Stimulated activated naive CD8-positive, alpha-beta T cell treated with anti-CD3 and anti-CD28 coated beads, Interleukin-15, amount 100 ng/mL, for 72 hours (primary cell): ENCODE results near the gene THAP11.

Experiments used
- ATAC-seq: fragments of 150-1000 bp; cut with Tn5 transposase; 2 replicates; pipeline ENCODE4 v1.10.0; 2021; ENCODE audit warnings: mild to moderate bottlenecking, moderate library complexity
- DNase-seq, 2 donors: peaks; one replicate each; pipeline ENCODE4 v3.0.0; 2021 to 2022
- H3K27ac Mint-ChIP-seq, 2 donors: one replicate each; pipeline ENCODE4 v1.8.0; 2022; ENCODE audit warnings: mild to moderate bottlenecking in 2 of 2, mixed read lengths in 2 of 2, moderate library complexity in 2 of 2
- H3K27me3 Mint-ChIP-seq: one replicate; pipeline ENCODE4 v1.8.0; 2022; ENCODE audit warnings: mixed read lengths
- H3K4me1 Mint-ChIP-seq: one replicate; pipeline ENCODE4 v1.8.0; 2022; ENCODE audit warnings: mild to moderate bottlenecking, mixed read lengths
- H3K4me3 Mint-ChIP-seq, 2 donors: one replicate each; pipeline ENCODE4 v1.8.0; 2022; ENCODE audit warnings: mild to moderate bottlenecking in 2 of 2, mixed read lengths in 2 of 2, moderate library complexity in 1 of 2
- H3K9me3 Mint-ChIP-seq, 2 donors: one replicate each; pipeline ENCODE4 v1.8.0; 2022; ENCODE audit warnings: mixed read lengths in 2 of 2

THAP11 gene

DNA sequence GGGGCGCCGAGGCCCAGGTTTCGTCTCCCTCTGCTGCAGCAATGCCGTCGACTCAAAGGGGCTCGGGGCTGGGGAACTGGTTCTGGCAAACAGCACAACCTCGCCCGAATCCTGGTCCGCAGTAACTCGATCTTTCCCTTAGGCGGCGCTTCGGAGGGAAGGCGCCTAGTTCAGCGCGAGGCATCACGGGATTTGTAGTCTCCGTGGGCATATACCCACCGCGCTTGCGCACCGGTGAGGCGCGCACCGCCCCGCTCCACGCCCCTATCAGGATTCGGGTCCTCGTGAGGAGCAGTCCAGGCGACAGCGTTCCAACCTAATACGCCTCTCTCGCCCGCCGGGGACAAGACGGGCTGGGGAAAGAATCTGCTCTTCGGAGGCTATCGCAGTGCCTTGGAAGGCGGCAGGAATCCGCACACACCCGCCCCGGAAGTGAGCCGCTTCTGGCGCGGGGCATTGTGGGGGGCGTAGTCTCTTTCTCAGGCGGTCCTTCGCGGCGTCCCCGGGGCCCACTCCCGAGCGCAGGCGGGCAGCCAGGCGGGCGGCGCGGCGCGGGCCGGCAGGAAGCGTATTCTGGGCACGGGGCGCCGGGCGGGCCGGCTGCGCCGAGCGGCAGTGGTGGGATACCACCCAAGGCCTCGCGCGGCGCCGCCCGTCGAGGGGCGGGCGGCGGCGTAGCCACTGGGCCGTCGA is at the start of gene THAP11:
Gene THAP11, plus strand, starts transcription at position 505 of the 693 bp plus-strand sequence. CDS start 235 bp downstream, outside the sequence.
- Mint-ChIP-seq H3K4me3 (peak within 1 kb of the TSS; percentile 93 to 99), H3K27me3 (no peaks in the 10 kb centered on the region), H3K4me1 (peaks cover 40% of the 10 kb centered on the region), H3K9me3 (no peaks in the 10 kb centered on the region), H3K27ac (peak within 1 kb of the TSS; percentile 98)
- ATAC-seq, result peak; percentile 66
- DNase-seq, result peak; percentile 96

DNA sequence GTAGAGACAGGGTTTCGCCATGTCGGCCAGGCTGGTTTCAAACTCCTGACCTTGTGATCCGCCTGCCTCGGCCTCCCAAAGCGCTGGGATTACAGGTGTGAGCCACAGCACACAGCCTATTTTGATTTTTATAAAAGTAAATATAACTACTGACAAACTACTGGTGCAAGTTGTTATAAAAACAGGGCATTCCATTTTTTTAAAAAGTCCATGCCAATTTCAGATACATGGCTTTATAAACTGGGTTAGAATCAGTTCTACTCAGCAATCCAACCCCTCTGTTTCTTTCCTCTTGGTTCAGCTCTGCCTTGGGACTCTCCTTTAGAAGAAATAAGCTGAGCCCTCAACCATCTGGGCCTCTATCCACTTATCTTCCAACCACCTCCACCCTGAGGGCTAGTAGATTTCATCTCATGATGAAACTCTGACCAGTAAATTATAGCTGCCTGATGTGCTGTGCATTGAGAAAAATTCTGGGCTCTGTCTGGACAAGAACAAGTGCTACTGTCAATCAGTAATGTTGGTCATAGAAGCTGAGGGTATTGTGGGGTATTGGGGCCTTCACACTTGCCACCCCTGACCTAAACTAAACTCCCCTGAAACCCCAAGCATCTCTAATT is 45.9 kb upstream of the THAP11 start:
- H3K4me3 Mint-ChIP-seq, result no peak overlapping the region
- no peaks in the 10 kb centered on the region for H3K27me3 Mint-ChIP-seq
- no peak for DNase-seq
- ATAC-seq, result no peak
- H3K27ac Mint-ChIP-seq, result peak overlapping the region in 1 of 2 donors; percentile 91
- H3K9me3 Mint-ChIP-seq, result no peaks in the 10 kb centered on the region
- peaks cover 43% of the 10 kb centered on the region for H3K4me1 Mint-ChIP-seq

DNA sequence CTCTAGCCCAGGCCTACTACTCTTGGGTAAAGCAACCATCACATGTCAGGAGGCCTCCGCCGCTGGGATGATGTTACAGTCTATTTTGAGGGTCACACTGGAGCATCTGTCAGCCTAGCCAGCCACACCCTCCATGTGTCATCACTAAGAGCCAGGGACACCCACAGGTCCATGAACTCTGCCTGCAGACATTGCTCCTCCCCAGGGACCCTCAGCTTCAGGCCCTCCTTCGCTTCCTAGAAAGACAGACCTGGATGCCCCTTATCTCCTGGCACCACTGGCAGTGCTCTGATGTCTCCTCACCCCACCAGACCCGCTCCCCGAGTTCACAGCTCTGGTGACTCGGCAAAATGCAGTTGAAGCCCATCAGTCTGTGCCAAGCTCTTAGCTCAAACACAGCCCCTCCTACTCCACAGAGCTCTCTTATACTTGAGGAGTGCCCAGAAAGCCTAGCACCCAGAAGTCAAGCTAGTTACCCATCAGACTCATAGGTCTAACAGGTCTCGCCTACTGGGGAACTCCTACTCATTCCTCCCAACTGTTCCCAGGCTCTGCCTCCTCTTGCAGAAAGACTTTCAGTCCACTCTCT is 41.7 kb upstream of the THAP11 start:
- Mint-ChIP-seq H3K4me1 (peaks cover 85% of the 10 kb centered on the region), H3K9me3 (no peaks in the 10 kb centered on the region)

DNA sequence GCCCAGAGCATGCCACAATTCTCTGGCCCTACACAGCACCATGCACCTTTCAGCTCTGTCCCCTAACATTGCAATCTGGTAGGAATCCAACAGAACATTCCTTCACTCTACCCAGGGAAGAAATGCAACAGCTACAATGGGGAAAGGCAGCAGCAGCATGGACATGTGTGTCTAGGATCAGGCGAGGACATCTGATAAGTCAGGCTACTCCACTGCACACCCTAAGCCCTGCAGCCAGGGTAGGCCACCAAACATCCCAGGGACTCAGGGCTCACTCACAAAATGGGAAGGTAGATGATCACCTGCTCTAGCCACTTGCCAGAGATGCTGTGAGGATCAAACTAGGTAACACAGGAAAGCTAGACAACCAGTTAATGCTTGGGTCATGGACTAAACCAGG is 40.9 kb upstream of the THAP11 start:
- Mint-ChIP-seq H3K4me1 (peaks cover 87% of the 10 kb centered on the region), H3K27me3 (no peaks in the 10 kb centered on the region), H3K9me3 (no peaks in the 10 kb centered on the region), H3K27ac (no peak overlapping the region), H3K4me3 (no peak overlapping the region)
- ATAC-seq, result no peak
- no peak for DNase-seq

More for the DNA sequence above, 41.7 kb upstream of the THAP11 start:
- H3K27ac Mint-ChIP-seq, result peak overlapping the region; percentile 15 to 84
- H3K27me3 Mint-ChIP-seq, result no peaks in the 10 kb centered on the region
- H3K4me3 Mint-ChIP-seq, result no peak overlapping the region
- no peak for DNase-seq
- no peak for ATAC-seq

DNA sequence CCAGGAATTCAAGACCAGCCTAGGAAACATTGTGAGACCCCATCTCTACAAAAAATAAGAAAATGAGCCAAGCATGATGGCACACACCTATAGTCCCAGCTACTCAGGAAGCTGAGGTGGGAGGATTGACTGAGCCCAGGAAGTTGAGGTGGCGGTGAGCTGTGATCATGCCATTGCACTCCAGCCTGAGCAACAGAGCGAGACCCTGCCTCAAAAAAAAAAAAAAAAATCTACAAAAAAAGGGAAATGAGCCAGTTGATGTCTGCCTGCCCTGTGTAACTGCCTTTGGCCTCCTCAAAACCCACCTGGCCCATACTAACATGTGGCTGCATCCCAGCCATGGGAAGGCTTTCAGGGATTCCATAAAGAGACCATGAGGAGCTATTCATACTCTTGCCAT is 40.2 kb upstream of the THAP11 start:
- DNase-seq (peak in 1 of 2 donors; percentile 26), ATAC-seq (no peak)
- Mint-ChIP-seq H3K4me1 (peaks cover 83% of the 10 kb centered on the region), H3K9me3 (no peaks in the 10 kb centered on the region), H3K27me3 (no peaks in the 10 kb centered on the region), H3K4me3 (peak overlapping the region in 1 of 2 donors; percentile 17), H3K27ac (peak overlapping the region in 1 of 2 donors; percentile 34)

DNA sequence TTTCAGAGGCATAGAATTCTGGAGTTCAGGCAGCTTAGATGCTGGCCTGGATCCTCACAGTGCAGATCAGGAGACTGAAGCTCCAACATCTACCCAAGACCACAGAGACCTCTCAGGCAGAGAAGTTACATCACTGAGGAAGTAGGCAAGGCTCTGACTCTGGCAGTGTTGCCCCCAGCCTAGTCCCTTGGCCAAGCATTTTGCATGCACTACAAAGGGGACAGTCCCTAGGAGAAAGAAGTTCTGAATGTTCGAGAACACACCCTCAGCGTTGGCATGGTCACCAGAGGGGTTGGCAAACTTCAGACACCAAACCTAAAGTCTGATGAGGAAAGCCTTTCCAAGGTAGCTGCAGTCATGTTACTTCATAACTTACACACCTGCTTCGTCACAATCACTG is 38.2 kb upstream of the THAP11 start:
- ATAC-seq, result peak; percentile 54
- peak overlapping the region; percentile 53 to 64 for H3K4me3 Mint-ChIP-seq

DNA sequence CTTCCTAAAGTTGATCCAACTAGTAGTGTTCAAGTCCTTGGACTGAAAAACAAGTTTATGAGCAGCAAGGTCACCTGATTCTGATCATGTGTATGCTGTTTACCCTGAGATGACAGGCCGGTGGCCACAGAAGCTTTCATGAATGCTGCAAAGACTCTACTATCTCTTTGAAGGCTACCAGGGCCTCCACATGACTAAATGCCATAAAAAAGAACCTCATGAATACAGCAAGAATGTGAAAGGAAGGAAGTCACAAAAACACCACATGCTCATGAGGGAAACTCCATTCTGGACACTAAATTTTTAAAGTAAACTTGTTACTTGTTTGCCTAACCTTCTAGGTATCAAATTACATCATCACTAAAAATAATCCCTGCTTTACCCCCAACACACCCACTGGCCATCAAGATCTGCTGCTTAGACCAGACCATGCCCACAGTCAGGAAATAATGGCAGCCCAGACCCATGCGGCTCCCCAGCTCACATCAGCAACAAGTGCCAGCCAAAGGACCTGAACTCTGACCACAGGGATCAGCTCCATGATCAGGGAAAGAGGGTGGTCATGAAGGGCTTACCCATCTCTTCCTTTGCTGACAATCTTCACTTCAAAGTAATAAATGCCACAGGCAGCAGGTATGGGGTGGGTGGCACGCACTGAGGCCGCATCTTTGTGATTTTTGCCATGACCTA is 37.1 kb upstream of the THAP11 start:
- Mint-ChIP-seq H3K27ac (peak overlapping the region; percentile 74 to 93), H3K4me1 (peaks cover 62% of the 10 kb centered on the region), H3K27me3 (no peaks in the 10 kb centered on the region), H3K9me3 (no peaks in the 10 kb centered on the region), H3K4me3 (peak overlapping the region; percentile 95 to 98)
- ATAC-seq (no peak), DNase-seq (peak in 1 of 2 donors; percentile 40)

More for the DNA sequence above, 38.2 kb upstream of the THAP11 start:
- H3K27ac Mint-ChIP-seq, result peak overlapping the region; percentile 67 to 95
- peaks cover 70% of the 10 kb centered on the region for H3K4me1 Mint-ChIP-seq
- no peaks in the 10 kb centered on the region for H3K27me3 Mint-ChIP-seq
- H3K9me3 Mint-ChIP-seq, result no peaks in the 10 kb centered on the region
- DNase-seq, result peak; percentile 24 to 72

DNA sequence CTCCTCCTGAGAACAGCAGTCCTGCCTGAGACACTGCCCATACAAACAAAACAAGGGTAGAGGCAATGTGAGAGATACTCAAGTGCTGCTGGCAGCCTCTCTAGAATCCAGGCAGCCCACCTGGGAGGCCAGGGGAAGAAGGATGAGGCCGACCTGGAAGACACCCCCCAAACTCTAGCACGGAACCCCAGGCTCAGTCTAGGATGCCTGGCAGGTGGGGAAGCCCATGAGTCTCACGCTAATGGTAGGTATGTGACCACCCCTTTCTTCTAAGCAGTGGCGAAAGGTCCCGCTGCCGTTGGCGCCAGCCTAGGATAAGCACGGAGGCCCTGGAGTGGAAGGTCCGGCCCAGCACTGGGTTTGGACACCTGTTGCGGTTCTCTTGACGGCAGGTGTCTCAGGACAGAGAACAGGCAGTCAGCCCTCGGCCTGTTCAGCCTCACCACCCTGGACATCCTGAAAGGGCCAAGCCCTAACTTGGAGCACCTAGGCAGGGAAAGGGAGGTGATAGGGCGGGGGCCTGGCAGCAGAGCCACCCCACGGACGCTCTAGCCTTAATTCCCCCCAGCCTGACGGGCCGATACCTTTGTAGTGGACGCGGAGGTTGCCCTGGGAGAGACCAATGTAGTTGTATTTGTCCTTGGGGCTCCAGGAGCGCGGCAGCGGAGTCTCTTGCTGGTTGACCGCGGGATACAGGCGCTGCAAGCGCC is 36.2 kb upstream of the THAP11 start:
- peak in 1 of 2 donors; percentile 25 for DNase-seq
- Mint-ChIP-seq H3K4me1 (peaks cover 53% of the 10 kb centered on the region), H3K27ac (peak overlapping the region; percentile 87 to 95), H3K9me3 (no peaks in the 10 kb centered on the region), H3K4me3 (peak overlapping the region; percentile 95 to 98), H3K27me3 (no peaks in the 10 kb centered on the region)
- no peak for ATAC-seq

DNA sequence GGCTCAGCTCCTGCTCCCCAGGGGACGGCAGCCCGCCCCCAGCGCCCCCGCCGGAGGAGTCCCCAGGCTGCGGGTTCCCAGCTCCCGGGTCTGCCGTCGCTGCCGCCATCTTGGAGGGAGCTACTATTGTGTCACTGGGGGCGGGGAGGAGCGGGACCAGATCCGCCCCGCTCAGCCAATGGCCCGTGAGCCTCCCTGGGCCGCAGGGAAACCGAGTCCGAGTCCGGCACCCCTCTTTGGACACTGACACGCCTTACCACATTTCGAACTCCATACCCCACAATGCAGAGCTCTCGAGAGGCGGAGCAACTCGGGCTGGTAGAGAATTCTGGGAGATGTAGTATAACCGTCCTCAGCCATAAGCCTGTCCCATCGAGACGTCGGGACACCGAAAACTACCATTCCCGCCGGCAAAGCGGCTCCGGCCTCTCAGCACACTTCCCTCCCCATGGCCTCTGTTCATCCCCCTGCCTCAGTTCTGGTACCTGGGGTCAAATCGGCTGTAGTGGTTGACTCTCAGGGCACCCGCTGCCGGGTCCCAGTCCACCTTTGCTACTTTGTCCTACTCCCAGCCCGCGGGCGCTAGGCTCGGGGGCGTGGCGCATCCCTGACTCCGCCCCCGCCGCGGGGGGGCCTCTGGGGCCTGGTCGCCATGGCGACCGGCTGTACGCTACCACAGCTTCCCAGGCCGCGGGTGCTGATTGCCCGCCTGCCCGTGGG is 35.5 kb upstream of the THAP11 start, which contains the start of the genes RANBP10 and TSNAXIP1:
Gene RANBP10, minus strand, starts transcription at position 133 of the 720 bp plus-strand sequence. Its CDS starts 24 bp downstream, at position 109.
Gene TSNAXIP1, plus strand, starts transcription at position 462 of the 720 bp plus-strand sequence. CDS start 261 bp downstream, outside the sequence.
- Mint-ChIP-seq H3K4me3 (peak within 1 kb of the TSS; percentile 95 to 98), H3K27me3 (no peaks in the 10 kb centered on the region), H3K9me3 (no peaks in the 10 kb centered on the region), H3K4me1 (peaks cover 46% of the 10 kb centered on the region), H3K27ac (peak within 1 kb of the TSS; percentile 87 to 95)
- DNase-seq (peak; percentile 96 to 98), ATAC-seq (peak; percentile 95)

DNA sequence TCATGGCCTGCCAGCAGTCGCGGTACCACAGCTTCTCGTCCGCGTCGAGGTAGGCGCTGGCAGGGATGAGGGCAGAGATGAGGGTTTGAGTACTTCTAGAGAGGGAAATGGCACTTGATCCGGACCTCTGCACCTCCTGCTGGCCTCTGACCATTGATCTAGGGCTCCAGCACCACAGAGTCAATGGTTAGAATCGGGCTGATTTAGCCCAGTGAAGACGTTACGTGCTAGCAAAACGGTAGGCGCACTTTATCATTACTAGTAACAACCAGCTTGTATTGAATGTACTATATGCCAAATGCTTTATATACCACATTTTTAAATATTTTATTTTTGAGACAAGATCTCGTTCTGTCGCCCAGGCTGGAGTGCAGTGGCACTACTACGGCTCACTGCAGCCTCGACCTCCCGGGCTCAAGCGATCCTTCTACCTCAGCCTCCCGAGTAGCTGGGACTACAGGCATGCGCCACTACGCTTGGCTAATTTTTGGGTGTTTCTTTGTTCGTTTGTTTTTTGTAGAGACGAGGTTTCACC is 34.9 kb upstream of the THAP11 start:
- Mint-ChIP-seq H3K4me1 (peaks cover 40% of the 10 kb centered on the region), H3K27me3 (no peaks in the 10 kb centered on the region), H3K9me3 (no peaks in the 10 kb centered on the region), H3K27ac (peak overlapping the region; percentile 87 to 95), H3K4me3 (peak overlapping the region; percentile 95 to 98)
- DNase-seq (no peak), ATAC-seq (no peak)

DNA sequence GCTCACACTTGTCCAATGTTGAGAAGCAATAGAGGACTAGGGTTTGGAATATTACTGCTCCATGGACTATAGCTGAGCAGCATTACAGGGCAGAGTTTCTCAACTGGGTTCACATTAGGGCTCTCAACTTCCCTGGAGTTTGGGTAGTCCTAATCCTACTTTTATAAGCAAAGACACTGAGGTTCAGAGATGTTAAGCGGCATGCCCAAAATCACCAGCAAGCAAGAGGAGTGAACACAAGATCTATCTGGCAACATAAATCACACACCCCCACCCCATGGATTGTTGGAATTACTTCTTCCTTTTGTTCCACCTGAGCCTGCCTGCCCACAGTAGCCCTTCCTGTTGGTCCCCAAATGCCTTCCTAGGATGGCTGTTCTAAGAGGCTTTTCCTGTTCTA is 30.2 kb upstream of the THAP11 start:
- Mint-ChIP-seq H3K27me3 (no peaks in the 10 kb centered on the region), H3K4me1 (peaks cover 11% of the 10 kb centered on the region), H3K4me3 (no peak overlapping the region), H3K9me3 (no peaks in the 10 kb centered on the region), H3K27ac (no peak overlapping the region)
- DNase-seq (no peak), ATAC-seq (no peak)

DNA sequence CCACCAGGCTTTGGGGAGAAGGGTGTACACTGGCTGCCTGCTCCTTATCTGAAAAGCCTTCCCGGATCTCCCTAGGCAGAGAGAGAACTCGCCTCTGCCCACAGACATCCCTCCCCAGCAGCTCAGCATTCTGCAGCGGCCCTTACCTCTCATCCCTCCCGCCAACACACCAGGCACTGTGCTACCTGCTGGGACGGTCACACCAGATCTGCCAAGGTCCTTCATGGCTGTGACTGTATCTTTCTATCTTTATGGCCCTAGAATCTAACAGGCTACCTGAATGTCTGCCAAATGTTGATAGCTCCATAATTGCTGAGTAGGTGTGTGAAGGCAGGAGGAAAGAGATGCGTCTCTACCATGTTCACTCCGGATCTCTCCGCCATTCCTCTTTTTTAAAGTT is 27.6 kb upstream of the THAP11 start:
- H3K27ac Mint-ChIP-seq, result no peak overlapping the region
- ATAC-seq, result no peak
- DNase-seq, result no peak
- H3K4me3 Mint-ChIP-seq, result no peak overlapping the region
- peaks cover 9% of the 10 kb centered on the region for H3K4me1 Mint-ChIP-seq
- no peaks in the 10 kb centered on the region for H3K9me3 Mint-ChIP-seq
- no peaks in the 10 kb centered on the region for H3K27me3 Mint-ChIP-seq

DNA sequence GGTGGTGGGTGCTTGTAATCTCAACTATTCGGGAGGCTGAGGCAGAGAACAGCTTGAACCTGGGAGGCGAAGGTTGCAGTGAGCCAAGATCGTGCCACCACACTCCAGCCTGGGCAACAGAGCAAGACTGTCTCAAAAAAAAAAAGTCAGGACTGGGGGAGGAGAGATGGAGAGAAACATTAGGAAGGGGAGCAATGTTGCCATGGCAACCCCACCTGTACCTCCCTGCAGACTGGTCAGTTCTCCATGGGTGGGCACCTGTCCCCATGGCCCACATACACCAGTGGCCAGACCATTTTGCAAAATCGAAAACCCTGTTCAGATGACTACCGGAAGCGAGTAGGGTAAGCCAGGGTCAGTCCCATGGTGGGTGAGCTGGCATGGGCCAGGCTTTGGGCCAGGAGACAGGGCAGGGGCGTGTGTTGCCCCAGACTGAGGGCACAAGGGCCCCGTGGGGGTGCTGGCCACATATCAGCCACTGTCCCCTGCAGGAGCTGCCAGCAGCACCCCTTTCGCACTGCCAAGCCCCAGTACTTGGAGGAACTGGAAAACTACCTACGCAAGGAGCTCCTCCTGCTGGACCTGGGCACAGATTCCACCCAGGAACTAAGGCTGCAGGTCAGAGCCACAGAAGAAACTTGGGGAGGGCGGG is 21.4 kb upstream of the THAP11 start:
- H3K4me3 Mint-ChIP-seq, result no peak overlapping the region
- H3K27me3 Mint-ChIP-seq, result no peaks in the 10 kb centered on the region
- DNase-seq (no peak), ATAC-seq (no peak)
- no peaks in the 10 kb centered on the region for H3K9me3 Mint-ChIP-seq
- peaks cover 26% of the 10 kb centered on the region for H3K4me1 Mint-ChIP-seq
- no peak overlapping the region for H3K27ac Mint-ChIP-seq

DNA sequence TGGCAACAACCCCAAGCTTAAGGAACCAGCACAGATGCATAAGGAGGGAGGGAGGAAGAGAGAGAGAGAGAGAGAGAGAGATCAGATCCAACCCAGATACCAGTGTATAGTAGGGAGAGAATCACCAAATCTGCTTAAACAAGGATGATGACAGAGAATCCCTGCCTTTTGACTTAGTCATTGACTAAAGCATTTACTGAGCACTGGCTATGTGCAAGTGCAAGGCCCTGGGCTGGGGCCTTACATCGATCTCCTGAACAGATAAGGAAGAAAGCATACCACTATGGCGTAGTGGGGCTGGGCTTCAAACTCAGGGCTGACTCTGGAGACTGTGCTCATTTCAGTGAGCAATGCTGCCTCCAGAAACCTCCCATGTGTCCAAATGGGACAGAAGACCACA is 19.6 kb upstream of the THAP11 start:
- Mint-ChIP-seq H3K27ac (no peak overlapping the region), H3K27me3 (no peaks in the 10 kb centered on the region), H3K4me1 (peaks cover 18% of the 10 kb centered on the region), H3K9me3 (no peaks in the 10 kb centered on the region), H3K4me3 (no peak overlapping the region)
- no peak for ATAC-seq
- no peak for DNase-seq
